ENCODE data around the gene SLC8A1. TPM values are rescaled to one million over a fixed set of nuclear protein-coding genes. Genes with fewer than 3 reads are reported as not detected.

Gene SLC8A1
- total RNA-seq, 4 donors from 2014 or later, result 2.2 to 45.0 (median 9.6) TPM

DNA sequence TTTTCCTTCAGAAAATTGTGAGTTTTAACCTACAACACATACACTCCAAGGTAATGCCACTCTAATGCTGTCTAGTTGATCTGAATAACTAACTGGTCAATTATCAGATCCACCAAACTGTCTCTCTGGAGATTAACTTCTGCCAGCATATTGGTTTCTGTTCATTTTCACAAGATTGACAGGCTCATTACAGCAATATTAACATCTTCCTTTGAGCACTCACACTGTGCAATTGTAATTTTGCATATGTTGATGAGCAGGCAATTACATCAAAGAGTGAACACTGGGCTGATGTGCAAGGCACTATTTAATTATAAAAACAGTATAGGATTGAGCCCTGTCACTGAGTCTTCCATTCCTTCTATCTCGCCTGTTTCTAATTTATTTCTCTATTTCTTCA lies 197.3 kb downstream of the SLC8A1 start:
- Histone ChIP-seq H3K27me3 (no peaks in the 10 kb centered on the region), H3K36me3 (no peaks in the 10 kb centered on the region), H3K4me1 (peaks cover 0 to 12% (median 5%) of the 10 kb centered on the region in 3 donors), H3K9me3 (no peaks in the 10 kb centered on the region), H3K27ac (no peak overlapping the region), H3K4me3 (no peak overlapping the region)
- 90% methylated on average over 1 of the region's 1 CpG for WGBS, 2 donors
- TF ChIP-seq POLR2A (IDR thresholded peaks at IDR 0.05), result no peak
- TF ChIP-seq, protein P1, sequence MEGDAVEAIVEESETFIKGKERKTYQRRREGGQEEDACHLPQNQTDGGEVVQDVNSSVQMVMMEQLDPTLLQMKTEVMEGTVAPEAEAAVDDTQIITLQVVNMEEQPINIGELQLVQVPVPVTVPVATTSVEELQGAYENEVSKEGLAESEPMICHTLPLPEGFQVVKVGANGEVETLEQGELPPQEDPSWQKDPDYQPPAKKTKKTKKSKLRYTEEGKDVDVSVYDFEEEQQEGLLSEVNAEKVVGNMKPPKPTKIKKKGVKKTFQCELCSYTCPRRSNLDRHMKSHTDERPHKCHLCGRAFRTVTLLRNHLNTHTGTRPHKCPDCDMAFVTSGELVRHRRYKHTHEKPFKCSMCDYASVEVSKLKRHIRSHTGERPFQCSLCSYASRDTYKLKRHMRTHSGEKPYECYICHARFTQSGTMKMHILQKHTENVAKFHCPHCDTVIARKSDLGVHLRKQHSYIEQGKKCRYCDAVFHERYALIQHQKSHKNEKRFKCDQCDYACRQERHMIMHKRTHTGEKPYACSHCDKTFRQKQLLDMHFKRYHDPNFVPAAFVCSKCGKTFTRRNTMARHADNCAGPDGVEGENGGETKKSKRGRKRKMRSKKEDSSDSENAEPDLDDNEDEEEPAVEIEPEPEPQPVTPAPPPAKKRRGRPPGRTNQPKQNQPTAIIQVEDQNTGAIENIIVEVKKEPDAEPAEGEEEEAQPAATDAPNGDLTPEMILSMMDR (IDR thresholded peaks at IDR 0.05), result no peak
- no peak for DNase-seq
- intact Hi-C loops (cut with DNase I), result no loop called here

DNA sequence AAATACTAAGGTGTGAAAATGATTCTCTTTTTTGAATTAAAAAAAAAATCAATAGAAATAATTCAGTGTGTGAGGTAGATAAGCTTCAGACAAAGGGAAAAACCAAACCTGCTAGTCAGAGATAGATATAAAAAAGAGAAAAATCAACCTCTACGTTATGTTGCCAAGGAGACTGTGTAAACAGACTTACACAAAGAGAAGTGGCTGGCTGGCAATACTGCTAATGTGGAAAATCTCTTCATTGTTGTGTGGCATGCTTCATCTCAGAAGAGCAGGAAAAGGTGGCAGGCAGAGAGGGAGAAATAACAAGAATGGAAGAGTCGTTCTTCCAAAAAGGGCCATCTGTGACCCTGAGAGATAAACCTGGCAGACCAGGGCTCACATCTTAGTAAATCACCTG lies 200.8 kb downstream of the SLC8A1 start:
- Histone ChIP-seq H3K4me3 (no peak overlapping the region), H3K27ac (no peak overlapping the region), H3K4me1 (peaks cover 0 to 12% (median 5%) of the 10 kb centered on the region in 3 donors), H3K36me3 (no peaks in the 10 kb centered on the region), H3K9me3 (no peaks in the 10 kb centered on the region), H3K27me3 (no peaks in the 10 kb centered on the region)
- no peak for DNase-seq
- WGBS, 2 donors, result 24 to 30% methylated on average over 2 of the region's 2 CpGs
- intact Hi-C loops (cut with DNase I), result no loop called here
- TF ChIP-seq POLR2A (IDR thresholded peaks at IDR 0.05), result no peak
- TF ChIP-seq, protein P1 (IDR thresholded peaks at IDR 0.05), result no peak

DNA sequence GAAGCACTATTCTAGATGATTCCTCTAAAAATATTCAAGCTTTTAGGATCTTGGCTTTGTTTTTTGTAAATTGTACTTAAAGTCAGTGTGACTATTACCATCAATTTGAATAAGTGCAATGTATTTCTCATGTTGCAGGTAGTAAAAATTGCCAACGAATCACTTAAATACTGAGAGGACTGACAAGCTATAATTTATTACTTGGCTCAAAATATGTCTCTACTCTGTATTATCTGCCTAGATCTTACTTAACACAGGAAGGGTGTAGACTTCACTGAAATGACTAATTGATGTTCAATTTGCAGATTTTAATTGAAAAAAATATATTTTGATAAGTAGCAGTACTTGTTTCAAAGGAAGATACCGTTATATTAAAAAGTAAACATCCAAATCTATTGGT lies 202.3 kb downstream of the SLC8A1 start:
- Histone ChIP-seq H3K27ac (no peak overlapping the region), H3K27me3 (no peaks in the 10 kb centered on the region), H3K36me3 (no peaks in the 10 kb centered on the region), H3K4me3 (no peak overlapping the region), H3K4me1 (peaks cover 0 to 19% (median 5%) of the 10 kb centered on the region in 3 donors), H3K9me3 (no peaks in the 10 kb centered on the region)
- TF ChIP-seq, protein P1 (IDR thresholded peaks at IDR 0.05), result no peak
- TF ChIP-seq POLR2A (IDR thresholded peaks at IDR 0.05), result no peak
- WGBS, 2 donors, result 33 to 38% methylated on average over 2 of the region's 2 CpGs
- intact Hi-C loops (cut with DNase I), result no loop called here
- DNase-seq, result no peak

DNA sequence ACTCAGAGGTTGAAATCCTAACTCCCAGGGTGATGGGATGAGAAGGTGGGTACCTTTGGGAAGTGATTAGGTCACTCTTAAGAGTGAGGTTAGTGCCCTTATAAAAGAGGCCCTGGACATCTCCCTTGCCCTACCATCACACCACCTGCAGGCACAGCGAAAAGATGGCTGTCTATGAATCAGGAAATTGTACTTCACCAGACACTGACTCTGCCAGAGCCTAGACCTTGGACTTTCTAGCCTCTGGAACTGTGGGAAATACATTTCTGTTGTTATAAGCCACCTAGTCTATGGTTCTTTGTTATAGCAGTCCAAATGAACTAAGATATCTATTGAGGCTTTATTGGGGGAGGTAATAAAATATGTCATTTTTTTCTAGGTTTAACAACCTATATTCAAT lies 203.6 kb downstream of the SLC8A1 start:
- no peaks in the 10 kb centered on the region for H3K36me3 ChIP-seq
- no peak for TF ChIP-seq POLR2A (IDR thresholded peaks at IDR 0.05)
- TF ChIP-seq, protein P1 (IDR thresholded peaks at IDR 0.05), result no peak
- no peak for DNase-seq
- no peak overlapping the region for H3K4me3 ChIP-seq
- no peaks in the 10 kb centered on the region for H3K27me3 ChIP-seq
- H3K9me3 ChIP-seq, result no peaks in the 10 kb centered on the region
- intact Hi-C loops (cut with DNase I), result no loop called here
- no peak overlapping the region for H3K27ac ChIP-seq
- WGBS, 2 donors, result 89 to 100% methylated on average over 1 of the region's 1 CpG
- peaks cover 0 to 29% (median 5%) of the 10 kb centered on the region in 3 donors for H3K4me1 ChIP-seq

DNA sequence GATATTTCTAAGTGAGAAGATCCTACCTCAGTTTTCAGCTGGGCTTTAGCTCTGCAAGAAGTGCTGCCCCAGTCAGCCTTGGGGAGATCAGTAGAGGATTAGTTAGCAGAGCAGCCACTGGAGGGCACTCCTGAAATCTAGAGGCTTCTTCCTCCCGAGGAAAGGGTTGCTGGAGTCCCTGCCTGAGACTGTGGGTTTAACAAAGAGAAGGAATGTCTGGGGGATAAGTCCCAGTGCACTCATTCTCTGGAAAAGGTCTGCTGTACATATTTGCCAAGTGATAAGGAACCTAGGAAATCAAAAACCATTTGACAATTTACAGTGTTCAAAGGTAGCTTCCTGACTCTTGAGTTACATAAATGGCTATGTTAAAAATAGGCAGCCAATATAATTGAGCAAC lies 207.2 kb downstream of the SLC8A1 start:
- DNase-seq, result no peak
- intact Hi-C loops (cut with DNase I), result no loop called here
- Histone ChIP-seq H3K27me3 (no peaks in the 10 kb centered on the region), H3K4me3 (no peak overlapping the region), H3K27ac (no peak overlapping the region), H3K4me1 (peaks cover 0 to 27% (median 0%) of the 10 kb centered on the region in 3 donors), H3K9me3 (no peaks in the 10 kb centered on the region), H3K36me3 (no peaks in the 10 kb centered on the region)
- 20 to 40% methylated on average over 1 of the region's 1 CpG for WGBS, 2 donors
- no peak for TF ChIP-seq POLR2A (IDR thresholded peaks at IDR 0.05)
- TF ChIP-seq, protein P1 (IDR thresholded peaks at IDR 0.05), result peak in 4 of 6 experiments; percentile 25 to 57 (median 40)
